ENCODE results near the gene MECP2.

MECP2 gene

DNA sequence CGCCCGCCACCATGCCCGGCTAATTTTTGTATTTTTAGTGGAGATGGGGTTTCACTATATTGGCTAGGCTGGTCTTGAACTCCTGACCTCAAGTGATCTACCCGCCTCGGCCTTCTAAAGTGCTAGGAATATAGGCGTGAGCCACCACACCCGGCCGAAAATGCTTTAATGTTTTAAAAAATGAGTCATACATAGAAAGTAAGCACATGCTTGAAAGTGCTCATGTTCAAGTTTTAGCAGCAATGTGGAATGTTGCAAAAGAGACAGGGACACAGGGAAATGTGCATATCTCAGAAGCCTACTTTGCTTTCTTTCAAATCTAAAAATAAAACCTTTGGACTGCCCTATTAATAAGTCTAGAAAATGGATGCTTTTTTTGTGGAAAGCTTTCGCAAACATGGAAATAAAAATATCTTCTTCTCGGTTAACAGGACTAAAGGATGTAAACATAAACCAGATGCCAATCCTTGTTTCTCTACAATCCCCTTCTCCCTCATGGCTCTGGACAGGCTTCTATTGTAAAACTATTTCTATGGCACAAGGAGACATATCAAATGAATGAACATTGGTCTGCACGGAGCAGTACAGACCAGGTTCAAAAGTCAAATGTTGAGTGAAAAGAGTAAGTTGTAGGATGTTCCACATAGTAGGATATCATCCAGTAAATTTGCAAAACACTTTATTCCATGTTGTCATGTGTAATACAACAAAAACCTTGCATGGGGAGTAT is 15.0 kb downstream of the MECP2 start:
- H3K4me3 ChIP-seq (ENCODE audit: low read depth, low read length) = no peak overlapping the region
- TF ChIP-seq, protein P1, sequence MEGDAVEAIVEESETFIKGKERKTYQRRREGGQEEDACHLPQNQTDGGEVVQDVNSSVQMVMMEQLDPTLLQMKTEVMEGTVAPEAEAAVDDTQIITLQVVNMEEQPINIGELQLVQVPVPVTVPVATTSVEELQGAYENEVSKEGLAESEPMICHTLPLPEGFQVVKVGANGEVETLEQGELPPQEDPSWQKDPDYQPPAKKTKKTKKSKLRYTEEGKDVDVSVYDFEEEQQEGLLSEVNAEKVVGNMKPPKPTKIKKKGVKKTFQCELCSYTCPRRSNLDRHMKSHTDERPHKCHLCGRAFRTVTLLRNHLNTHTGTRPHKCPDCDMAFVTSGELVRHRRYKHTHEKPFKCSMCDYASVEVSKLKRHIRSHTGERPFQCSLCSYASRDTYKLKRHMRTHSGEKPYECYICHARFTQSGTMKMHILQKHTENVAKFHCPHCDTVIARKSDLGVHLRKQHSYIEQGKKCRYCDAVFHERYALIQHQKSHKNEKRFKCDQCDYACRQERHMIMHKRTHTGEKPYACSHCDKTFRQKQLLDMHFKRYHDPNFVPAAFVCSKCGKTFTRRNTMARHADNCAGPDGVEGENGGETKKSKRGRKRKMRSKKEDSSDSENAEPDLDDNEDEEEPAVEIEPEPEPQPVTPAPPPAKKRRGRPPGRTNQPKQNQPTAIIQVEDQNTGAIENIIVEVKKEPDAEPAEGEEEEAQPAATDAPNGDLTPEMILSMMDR (IDR thresholded peaks at IDR 0.05; ENCODE audit: borderline replicate concordance, insufficient read depth, low read depth, low read length) = no peak

DNA sequence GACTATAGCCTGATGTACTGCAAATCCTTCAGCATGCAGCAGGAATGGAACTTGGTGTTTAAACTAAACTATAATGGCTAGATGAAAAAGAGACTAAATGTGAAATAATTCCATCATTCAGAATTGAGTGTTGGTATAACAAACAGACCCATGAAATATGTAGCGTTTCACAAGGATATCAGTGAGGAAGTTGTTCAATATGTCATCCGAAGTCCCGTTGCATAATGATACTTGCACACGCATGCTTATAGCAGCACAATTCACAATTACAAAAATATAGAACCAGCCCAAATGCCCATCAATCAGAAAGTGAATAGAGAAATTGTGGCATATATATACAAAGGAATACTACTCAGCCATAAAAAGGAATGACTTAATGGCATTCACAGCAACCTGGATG is 20.4 kb downstream of the MECP2 start:
- H3K4me3 ChIP-seq (ENCODE audit: low read depth, low read length) = no peak overlapping the region
- TF ChIP-seq, protein P1 (IDR thresholded peaks at IDR 0.05; ENCODE audit: borderline replicate concordance, insufficient read depth, low read depth, low read length) = no peak

DNA sequence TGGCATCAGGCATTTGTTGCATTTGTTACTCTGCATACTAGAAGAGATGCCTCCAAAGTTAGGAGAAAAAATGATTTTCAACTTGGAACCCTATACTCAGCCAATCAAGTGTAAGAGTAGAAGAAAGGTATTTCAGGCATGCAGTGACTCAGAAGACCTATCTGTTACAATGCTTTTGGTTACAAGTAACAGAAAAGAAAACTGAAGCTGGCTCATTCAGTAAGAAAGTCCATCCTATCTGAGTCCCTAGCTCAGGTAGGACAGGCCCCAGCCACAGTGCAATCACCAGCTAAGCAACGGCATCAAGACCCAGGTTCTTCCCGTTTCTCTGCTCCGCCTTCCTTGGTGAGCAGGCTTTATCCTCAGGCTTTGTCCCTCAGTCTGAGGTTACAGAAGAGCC is 23.3 kb downstream of the MECP2 start:
- TF ChIP-seq, protein P1 (IDR thresholded peaks at IDR 0.05; ENCODE audit: borderline replicate concordance, insufficient read depth, low read depth, low read length) = no peak
- H3K4me3 ChIP-seq (ENCODE audit: low read depth, low read length) = no peak overlapping the region

DNA sequence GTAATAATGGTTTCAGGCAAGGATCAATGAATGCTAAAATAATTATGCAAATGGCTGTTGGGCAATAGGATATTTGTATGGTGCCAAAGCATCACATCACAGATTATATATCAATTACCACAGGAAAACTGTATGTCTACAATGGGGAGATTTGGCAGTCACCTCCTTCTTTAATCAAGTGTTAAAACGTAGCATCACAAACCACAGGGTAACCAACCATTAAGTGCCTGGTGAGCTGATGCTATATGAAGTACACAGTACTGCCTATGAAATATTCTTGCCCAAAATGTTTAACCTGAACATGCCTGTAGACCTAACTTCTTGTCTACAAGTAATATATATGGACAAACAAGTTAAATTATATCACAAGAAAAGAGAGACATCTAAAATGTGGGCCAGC is 25.3 kb downstream of the MECP2 start:
- no peak overlapping the region for H3K4me3 ChIP-seq (ENCODE audit: low read depth, low read length)
- TF ChIP-seq, protein P1 (IDR thresholded peaks at IDR 0.05; ENCODE audit: borderline replicate concordance, insufficient read depth, low read depth, low read length) = no peak

DNA sequence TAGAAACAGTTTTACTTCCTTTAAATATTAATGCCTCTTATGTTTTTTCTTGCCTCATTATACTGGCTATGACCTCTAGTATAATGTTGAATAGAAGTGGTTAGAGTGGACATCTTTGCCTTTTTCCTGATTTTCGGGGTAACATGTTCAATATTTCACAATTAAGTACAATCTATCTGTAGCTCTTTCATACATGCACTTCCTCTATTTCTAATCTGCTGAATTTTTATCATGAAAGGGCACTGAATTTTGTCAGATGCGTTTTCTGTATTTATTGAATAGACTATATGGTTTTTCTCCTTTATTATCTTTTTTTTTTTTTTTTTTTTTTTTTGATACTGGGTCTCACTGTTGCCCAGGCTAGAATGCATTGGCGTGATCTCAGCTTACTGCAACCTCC is 29.0 kb downstream of the MECP2 start:
- H3K4me3 ChIP-seq (ENCODE audit: low read depth, low read length) = no peak overlapping the region
- TF ChIP-seq, protein P1 (IDR thresholded peaks at IDR 0.05; ENCODE audit: borderline replicate concordance, insufficient read depth, low read depth, low read length) = no peak

DNA sequence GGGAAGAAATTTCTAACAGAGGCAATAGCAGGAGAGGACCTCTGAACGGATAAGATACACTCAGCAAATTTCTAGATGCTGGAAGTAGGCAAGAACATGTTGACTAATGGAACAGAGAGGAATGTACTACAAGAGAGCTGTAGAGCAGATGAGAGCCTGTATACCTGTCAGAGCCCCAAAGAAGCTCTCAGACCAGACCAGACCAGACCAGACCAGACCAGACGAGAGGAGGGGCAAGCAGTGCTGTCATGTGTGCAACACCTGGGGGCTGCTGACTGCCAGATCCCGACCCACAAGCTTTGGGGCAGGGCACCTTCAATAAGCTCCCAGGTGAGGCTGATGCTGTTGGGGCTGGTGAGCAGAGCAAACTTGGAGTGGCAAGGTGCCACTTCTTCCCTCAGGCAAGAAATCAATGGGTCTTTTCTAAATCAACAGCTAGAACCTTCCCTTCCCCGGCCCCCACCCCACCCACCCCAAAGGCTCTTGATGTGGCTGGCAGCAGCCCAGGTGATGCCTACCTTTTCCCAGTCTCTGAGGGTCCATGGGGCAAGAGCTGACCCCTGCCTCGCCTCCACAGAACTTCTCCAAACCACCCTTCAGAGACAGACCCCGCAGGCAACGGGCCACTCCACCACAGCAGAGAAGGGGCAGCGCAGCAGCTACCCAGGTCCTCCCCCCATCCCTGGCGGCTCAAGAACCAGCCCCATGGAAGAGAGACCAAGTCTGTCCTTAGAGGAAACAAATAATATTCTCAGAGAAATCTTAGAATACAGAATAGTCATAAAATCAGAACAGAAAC is 32.7 kb downstream of the MECP2 start:
- no peak overlapping the region for H3K4me3 ChIP-seq (ENCODE audit: low read depth, low read length)
- TF ChIP-seq, protein P1 (IDR thresholded peaks at IDR 0.05; ENCODE audit: borderline replicate concordance, insufficient read depth, low read depth, low read length) = no peak

DNA sequence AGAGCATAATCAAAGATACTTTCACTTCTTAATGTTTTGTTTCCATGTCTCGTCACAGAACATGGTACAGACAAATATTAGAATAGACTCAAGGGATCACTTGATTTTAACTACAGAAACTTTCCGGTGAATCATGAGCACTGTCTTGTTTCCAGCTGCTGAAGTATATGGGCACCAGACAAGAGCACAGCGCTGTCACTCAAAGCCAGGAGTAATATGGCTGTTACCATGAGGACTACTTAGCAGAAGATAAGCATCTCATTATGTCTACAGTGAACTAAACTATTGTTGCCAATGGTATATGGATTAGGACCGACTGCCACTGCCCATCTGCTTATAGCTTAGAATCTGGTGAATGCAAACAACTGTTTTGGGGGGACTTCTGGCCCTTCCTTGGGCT is 34.3 kb downstream of the MECP2 start:
- no peak overlapping the region for H3K4me3 ChIP-seq (ENCODE audit: low read depth, low read length)
- TF ChIP-seq, protein P1 (IDR thresholded peaks at IDR 0.05; ENCODE audit: borderline replicate concordance, insufficient read depth, low read depth, low read length) = no peak
